HG03469 (cell line): Measurements from ENCODE around the gene ACTN1.

Experiments
- ATAC-seq: cut with Tn5 transposase; IDR thresholded peaks from one replicate; pipeline ENCODE4 v1.9.1; 2021; ENCODE audit warnings: mild to moderate bottlenecking, moderate library complexity, moderate number of reproducible peaks; ENCODE audit not compliant: unreplicated experiment

The ACTN1 gene

GRCh38 chr14:68921049-68921448 is 58.1 kb downstream of the ACTN1 start:
- ATAC-seq: no peak

- ATAC-seq: no peak
These were observed 59.8 kb downstream of the ACTN1 start for GRCh38 chr14:68919129-68919927.

GRCh38 chr14:68918612-68919011 is 60.5 kb downstream of the ACTN1 start:
- ATAC-seq: no peak

- ATAC-seq: no peak
These were observed 62.7 kb downstream of the ACTN1 start for GRCh38 chr14:68916358-68916941.

GRCh38 chr14:68913516-68913915 is 65.6 kb downstream of the ACTN1 start:
- ATAC-seq: no peak

GRCh38 chr14:68911594-68912227 is 67.4 kb downstream of the ACTN1 start:
- ATAC-seq: no peak

GRCh38 chr14:68910540-68910939 is 68.6 kb downstream of the ACTN1 start:
- no peak for ATAC-seq

- ATAC-seq: no peak
These were observed 70.3 kb downstream of the ACTN1 start for GRCh38 chr14:68908803-68909202.

GRCh38 chr14:68908201-68908600 is 70.9 kb downstream of the ACTN1 start:
- ATAC-seq: no peak

GRCh38 chr14:68906439-68906838 is 72.7 kb downstream of the ACTN1 start:
- ATAC-seq: no peak

GRCh38 chr14:68905107-68905895 is 73.8 kb downstream of the ACTN1 start:
- ATAC-seq: no peak

- ATAC-seq: no peak
These were observed 76.7 kb downstream of the ACTN1 start for GRCh38 chr14:68902357-68902756.

- no peak for ATAC-seq
These were observed 80.0 kb downstream of the ACTN1 start for GRCh38 chr14:68899033-68899603.

- ATAC-seq: no peak
These were observed 80.7 kb downstream of the ACTN1 start for GRCh38 chr14:68898248-68899032.

GRCh38 chr14:68897559-68898155 is 81.4 kb downstream of the ACTN1 start:
- ATAC-seq: no peak

- ATAC-seq: no peak
These were observed 83.0 kb downstream of the ACTN1 start for GRCh38 chr14:68896132-68896531.

- ATAC-seq: no peak
These were observed 84.0 kb downstream of the ACTN1 start for GRCh38 chr14:68894802-68895703.

- no peak for ATAC-seq
These were observed 85.0 kb downstream of the ACTN1 start for GRCh38 chr14:68894123-68894522.

GRCh38 chr14:68893566-68893965 is 85.5 kb downstream of the ACTN1 start:
- ATAC-seq: no peak
